ENCODE measurements around the gene TXNRD2.

GRCh38 chr22:19984851-19985811, 43.5 kb upstream of the TXNRD2 start:
- TF ChIP-seq CTCF (IDR thresholded peaks at IDR 0.05; ENCODE audit: borderline replicate concordance, extremely low read depth, low read length, poor library complexity, severe bottlenecking) (no peak), EZH2 (IDR thresholded peaks at IDR 0.05; ENCODE audit: borderline replicate concordance, low read depth, low read length, severe bottlenecking) (no peak)
